ENCODE measurements around the gene PRRG3.

GRCh38 chrX:151741606-151742005 lies 46.3 kb downstream of the PRRG3 start:
- TF ChIP-seq SETDB1 (IDR thresholded peaks at IDR 0.05; ENCODE audit: low read length) (no peak), MCM2 (IDR thresholded peaks at IDR 0.05; ENCODE audit: low read depth) (no peak), HNRNPL (IDR thresholded peaks at IDR 0.05; ENCODE audit: low read depth, low read length) (no peak), ZSCAN29 (IDR thresholded peaks at IDR 0.05) (no peak), TCF7 (IDR thresholded peaks at IDR 0.05; ENCODE audit: borderline replicate concordance) (no peak), POLR2A (conservative IDR thresholded peaks at IDR 0.05) (no peak)
- TF ChIP-seq, protein P1, sequence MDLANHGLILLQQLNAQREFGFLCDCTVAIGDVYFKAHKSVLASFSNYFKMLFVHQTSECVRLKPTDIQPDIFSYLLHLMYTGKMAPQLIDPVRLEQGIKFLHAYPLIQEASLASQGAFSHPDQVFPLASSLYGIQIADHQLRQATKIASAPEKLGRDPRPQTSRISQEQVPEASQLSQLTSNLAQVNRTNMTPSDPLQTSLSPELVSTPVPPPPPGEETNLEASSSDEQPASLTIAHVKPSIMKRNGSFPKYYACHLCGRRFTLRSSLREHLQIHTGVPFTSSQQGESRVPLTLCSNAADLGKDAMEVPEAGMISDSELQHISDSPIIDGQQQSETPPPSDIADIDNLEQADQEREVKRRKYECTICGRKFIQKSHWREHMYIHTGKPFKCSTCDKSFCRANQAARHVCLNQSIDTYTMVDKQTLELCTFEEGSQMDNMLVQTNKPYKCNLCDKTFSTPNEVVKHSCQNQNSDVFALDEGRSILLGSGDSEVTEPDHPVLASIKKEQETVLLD (IDR thresholded peaks at IDR 0.05), result no peak

Data from K562 (cell line).